GM23338 (cell line): ENCODE data around the gene TNFRSF4.

Source experiments
- CREB1 ChIP-seq: fragments of 250-450 bp; sonication (Bioruptor Pico); IDR thresholded peaks from 2 replicates; pipeline ENCODE4 v1.5.0; 2020; ENCODE audit warnings: low read depth, mild to moderate bottlenecking, moderate library complexity
- EZH2 ChIP-seq: fragments of 200-600 bp; sonication (generic); IDR thresholded peaks from one replicate; pipeline ENCODE4 v1.8.0; 2017; ENCODE audit warnings: antibody characterized with exemption, mild to moderate bottlenecking, low read depth; ENCODE audit not compliant: unreplicated experiment
- EZH2phosphoT487 ChIP-seq: fragments of 200-600 bp; sonication (generic); IDR thresholded peaks from one replicate; pipeline ENCODE4 v1.8.1; 2018; ENCODE audit warnings: antibody characterized with exemption; ENCODE audit not compliant: unreplicated experiment
- JUNB ChIP-seq: IDR thresholded peaks from one replicate; pipeline ENCODE4 v1.6.1; 2016; ENCODE audit warnings: antibody characterized with exemption; ENCODE audit not compliant: unreplicated experiment
- NANOG ChIP-seq: IDR thresholded peaks from 2 replicates; pipeline ENCODE4 v1.6.1; 2016; ENCODE audit warnings: antibody characterized with exemption, borderline replicate concordance
- POLR2AphosphoS5 ChIP-seq: IDR thresholded peaks from 2 replicates; pipeline ENCODE4 v1.6.1; 2016; ENCODE audit warnings: antibody characterized with exemption, low read depth
- REST ChIP-seq: IDR thresholded peaks from one replicate; pipeline ENCODE4 v1.6.1; 2018; ENCODE audit warnings: antibody characterized with exemption; ENCODE audit not compliant: unreplicated experiment
- STAT1 ChIP-seq: IDR thresholded peaks from one replicate; pipeline ENCODE4 v1.6.1; 2016; ENCODE audit warnings: antibody characterized with exemption; ENCODE audit not compliant: unreplicated experiment
- ZNF114 ChIP-seq: fragments of 250-450 bp; sonication (Bioruptor Pico); IDR thresholded peaks from 2 replicates; pipeline ENCODE4 v1.5.0; 2020; ENCODE audit warnings: mild to moderate bottlenecking, moderate library complexity
- ZNF331 ChIP-seq: fragments of 250-450 bp; sonication (Bioruptor Pico); IDR thresholded peaks from 2 replicates; pipeline ENCODE4 v1.5.0; 2020; ENCODE audit warnings: low read depth, mild to moderate bottlenecking, moderate library complexity
- TF ChIP-seq, protein P1 (sequence below), 2 experiments: fragments of 200-600 bp in 1 of 2; sonication (generic) in 1 of 2; conservative IDR thresholded peaks; 2 replicates each; pipeline versions ENCODE4 v1.5.1 to v1.6.1; 2016 to 2017; ENCODE audit warnings: antibody characterized with exemption in 2 of 2, low read depth in 2 of 2, mild to moderate bottlenecking in 2 of 2, moderate library complexity in 1 of 2
- TF ChIP-seq, protein P2 (sequence below): fragments of 250-450 bp; sonication (Bioruptor Pico); IDR thresholded peaks from 2 replicates; pipeline ENCODE4 v1.5.0; 2020; ENCODE audit warnings: mild to moderate bottlenecking, moderate library complexity

DNA sequence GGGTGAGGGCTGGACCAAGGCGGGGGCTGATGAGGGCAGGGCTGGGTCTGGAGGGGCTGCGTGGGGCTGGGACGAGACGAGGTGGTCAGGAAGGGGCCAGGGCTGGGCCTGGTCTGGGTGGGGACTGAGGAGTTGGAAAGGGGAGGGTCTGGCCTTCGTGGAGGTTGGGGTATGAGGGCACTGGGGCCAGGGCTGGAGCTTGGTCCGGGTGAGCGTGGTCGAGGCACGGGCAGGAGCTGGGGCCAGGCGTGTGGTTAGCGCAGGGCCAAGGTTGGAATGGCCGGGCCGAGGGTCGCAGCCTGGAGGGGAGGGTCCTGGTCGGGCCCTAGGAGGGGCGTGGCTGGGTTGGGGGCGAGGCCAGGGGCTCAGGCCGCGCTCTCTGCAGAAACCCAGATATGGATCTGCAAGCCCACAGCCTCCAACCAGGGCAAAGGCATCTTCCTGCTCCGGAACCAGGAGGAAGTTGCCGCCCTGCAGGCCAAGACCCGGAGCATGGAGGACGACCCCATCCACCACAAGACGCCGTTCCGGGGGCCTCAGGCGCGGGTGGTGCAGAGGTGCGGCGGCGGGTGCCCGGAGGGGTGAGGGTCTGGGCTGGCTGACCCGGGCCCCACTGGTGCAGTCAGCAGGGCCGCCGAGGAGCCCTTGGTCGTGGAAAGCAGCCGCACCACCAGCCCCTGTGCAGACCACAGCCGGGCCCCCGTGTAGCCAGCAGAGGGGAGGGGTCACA, 31.3 kb downstream of the TNFRSF4 start:
- TF ChIP-seq, protein P1, sequence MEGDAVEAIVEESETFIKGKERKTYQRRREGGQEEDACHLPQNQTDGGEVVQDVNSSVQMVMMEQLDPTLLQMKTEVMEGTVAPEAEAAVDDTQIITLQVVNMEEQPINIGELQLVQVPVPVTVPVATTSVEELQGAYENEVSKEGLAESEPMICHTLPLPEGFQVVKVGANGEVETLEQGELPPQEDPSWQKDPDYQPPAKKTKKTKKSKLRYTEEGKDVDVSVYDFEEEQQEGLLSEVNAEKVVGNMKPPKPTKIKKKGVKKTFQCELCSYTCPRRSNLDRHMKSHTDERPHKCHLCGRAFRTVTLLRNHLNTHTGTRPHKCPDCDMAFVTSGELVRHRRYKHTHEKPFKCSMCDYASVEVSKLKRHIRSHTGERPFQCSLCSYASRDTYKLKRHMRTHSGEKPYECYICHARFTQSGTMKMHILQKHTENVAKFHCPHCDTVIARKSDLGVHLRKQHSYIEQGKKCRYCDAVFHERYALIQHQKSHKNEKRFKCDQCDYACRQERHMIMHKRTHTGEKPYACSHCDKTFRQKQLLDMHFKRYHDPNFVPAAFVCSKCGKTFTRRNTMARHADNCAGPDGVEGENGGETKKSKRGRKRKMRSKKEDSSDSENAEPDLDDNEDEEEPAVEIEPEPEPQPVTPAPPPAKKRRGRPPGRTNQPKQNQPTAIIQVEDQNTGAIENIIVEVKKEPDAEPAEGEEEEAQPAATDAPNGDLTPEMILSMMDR (conservative IDR thresholded peaks at IDR 0.05; ENCODE audit: low read depth in 2 of 2), result no peak
- no peak for TF ChIP-seq CREB1
- TF ChIP-seq ZNF114 (CRISPR knock-in tag), result no peak
- TF ChIP-seq EZH2, result no peak
- TF ChIP-seq POLR2AphosphoS5, result no peak
- no peak for TF ChIP-seq REST
- TF ChIP-seq EZH2phosphoT487, result no peak
- TF ChIP-seq JUNB, result no peak
- no peak for TF ChIP-seq STAT1
- TF ChIP-seq, protein P2, sequence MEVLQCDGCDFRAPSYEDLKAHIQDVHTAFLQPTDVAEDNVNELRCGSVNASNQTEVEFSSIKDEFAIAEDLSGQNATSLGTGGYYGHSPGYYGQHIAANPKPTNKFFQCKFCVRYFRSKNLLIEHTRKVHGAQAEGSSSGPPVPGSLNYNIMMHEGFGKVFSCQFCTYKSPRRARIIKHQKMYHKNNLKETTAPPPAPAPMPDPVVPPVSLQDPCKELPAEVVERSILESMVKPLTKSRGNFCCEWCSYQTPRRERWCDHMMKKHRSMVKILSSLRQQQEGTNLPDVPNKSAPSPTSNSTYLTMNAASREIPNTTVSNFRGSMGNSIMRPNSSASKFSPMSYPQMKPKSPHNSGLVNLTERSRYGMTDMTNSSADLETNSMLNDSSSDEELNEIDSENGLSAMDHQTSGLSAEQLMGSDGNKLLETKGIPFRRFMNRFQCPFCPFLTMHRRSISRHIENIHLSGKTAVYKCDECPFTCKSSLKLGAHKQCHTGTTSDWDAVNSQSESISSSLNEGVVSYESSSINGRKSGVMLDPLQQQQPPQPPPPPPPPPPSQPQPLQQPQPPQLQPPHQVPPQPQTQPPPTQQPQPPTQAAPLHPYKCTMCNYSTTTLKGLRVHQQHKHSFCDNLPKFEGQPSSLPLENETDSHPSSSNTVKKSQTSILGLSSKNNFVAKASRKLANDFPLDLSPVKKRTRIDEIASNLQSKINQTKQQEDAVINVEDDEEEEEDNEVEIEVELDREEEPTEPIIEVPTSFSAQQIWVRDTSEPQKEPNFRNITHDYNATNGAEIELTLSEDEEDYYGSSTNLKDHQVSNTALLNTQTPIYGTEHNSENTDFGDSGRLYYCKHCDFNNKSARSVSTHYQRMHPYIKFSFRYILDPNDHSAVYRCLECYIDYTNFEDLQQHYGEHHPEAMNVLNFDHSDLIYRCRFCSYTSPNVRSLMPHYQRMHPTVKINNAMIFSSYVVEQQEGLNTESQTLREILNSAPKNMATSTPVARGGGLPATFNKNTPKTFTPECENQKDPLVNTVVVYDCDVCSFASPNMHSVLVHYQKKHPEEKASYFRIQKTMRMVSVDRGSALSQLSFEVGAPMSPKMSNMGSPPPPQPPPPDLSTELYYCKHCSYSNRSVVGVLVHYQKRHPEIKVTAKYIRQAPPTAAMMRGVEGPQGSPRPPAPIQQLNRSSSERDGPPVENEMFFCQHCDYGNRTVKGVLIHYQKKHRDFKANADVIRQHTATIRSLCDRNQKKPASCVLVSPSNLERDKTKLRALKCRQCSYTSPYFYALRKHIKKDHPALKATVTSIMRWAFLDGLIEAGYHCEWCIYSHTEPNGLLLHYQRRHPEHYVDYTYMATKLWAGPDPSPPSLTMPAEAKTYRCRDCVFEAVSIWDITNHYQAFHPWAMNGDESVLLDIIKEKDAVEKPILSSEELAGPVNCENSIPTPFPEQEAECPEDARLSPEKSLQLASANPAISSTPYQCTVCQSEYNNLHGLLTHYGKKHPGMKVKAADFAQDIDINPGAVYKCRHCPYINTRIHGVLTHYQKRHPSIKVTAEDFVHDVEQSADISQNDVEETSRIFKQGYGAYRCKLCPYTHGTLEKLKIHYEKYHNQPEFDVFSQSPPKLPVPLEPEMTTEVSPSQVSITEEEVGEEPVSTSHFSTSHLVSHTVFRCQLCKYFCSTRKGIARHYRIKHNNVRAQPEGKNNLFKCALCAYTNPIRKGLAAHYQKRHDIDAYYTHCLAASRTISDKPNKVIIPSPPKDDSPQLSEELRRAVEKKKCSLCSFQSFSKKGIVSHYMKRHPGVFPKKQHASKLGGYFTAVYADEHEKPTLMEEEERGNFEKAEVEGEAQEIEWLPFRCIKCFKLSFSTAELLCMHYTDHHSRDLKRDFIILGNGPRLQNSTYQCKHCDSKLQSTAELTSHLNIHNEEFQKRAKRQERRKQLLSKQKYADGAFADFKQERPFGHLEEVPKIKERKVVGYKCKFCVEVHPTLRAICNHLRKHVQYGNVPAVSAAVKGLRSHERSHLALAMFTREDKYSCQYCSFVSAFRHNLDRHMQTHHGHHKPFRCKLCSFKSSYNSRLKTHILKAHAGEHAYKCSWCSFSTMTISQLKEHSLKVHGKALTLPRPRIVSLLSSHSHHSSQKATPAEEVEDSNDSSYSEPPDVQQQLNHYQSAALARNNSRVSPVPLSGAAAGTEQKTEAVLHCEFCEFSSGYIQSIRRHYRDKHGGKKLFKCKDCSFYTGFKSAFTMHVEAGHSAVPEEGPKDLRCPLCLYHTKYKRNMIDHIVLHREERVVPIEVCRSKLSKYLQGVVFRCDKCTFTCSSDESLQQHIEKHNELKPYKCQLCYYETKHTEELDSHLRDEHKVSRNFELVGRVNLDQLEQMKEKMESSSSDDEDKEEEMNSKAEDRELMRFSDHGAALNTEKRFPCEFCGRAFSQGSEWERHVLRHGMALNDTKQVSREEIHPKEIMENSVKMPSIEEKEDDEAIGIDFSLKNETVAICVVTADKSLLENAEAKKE, result no peak
- no peak for TF ChIP-seq ZNF331 (CRISPR knock-in tag)
- TF ChIP-seq NANOG, result no peak
